ENCODE results near the gene NOP56.

Gene NOP56, protein sequence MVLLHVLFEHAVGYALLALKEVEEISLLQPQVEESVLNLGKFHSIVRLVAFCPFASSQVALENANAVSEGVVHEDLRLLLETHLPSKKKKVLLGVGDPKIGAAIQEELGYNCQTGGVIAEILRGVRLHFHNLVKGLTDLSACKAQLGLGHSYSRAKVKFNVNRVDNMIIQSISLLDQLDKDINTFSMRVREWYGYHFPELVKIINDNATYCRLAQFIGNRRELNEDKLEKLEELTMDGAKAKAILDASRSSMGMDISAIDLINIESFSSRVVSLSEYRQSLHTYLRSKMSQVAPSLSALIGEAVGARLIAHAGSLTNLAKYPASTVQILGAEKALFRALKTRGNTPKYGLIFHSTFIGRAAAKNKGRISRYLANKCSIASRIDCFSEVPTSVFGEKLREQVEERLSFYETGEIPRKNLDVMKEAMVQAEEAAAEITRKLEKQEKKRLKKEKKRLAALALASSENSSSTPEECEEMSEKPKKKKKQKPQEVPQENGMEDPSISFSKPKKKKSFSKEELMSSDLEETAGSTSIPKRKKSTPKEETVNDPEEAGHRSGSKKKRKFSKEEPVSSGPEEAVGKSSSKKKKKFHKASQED

DNA sequence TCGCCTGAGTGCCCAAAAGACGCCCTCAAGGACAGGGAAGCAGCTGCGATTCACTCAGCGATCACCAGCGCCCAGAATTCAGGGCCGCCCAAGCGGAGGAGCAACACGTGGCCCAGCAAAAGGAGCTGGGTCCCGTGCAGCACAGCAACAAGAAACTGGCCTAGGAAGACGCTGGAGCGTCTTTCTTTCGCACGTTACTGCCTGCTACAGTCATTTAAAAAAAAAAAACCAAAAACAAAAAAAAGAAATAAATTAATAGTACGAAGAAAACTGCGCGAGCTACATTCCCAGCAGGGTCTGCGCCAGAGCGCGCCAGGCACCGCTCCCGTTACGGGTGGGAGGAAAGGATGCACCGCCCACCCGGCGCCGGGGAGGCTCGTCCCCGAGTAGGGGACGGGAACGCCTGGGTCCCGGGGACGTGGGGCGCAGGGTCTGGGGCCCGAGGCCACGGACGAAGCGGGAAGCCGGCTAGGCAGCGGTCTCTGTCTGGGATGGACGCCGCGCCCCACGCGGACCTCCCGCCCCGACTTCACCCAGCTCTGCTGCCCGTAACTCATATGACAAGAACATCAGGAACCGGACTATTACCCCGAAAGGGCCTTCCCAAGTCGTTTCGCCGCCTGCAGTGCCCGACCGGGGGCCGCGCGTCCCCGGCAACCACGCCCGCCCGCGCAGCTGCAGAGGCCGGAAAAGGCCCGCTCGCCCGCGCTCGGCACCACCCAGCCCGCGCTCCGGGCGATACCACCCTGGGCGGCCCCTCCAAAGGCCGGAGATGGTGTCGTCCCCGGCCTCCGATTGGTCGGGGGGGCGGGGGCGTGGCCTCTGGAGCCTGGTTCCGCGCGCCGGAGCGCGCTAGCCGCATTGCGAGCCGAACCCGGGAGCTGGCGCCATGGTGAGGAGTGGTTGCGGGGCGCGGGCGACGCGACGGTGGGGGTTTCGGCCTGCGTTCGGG lies at the start of gene NOP56:
TSS of gene NOP56 (plus strand) at position 861 of the 952 bp plus-strand sequence. CDS start at position 890, 29 bp downstream.
- peak; percentile 99 for DNase-seq (ENCODE audit: low spot score)

DNA sequence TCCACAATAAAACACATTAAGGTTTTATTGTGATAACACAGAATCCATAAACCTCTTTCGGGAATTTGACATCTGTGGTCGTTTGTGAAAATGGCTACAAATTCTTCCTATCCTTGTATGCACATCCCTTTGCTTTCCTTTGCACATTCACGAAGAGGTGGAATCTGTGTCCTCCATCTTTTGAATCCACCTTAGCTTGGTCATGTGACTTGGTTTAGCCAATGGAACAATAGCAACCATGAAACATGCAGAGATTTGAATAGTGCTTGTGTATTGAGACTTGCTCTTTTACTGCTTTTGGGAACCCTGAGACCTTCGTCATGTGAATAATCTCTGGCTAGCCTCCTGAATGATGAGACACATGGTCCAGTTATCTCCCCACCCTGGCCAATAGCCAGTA lies 49.7 kb upstream of the NOP56 start:
- no peak for DNase-seq (ENCODE audit: low spot score)

DNA sequence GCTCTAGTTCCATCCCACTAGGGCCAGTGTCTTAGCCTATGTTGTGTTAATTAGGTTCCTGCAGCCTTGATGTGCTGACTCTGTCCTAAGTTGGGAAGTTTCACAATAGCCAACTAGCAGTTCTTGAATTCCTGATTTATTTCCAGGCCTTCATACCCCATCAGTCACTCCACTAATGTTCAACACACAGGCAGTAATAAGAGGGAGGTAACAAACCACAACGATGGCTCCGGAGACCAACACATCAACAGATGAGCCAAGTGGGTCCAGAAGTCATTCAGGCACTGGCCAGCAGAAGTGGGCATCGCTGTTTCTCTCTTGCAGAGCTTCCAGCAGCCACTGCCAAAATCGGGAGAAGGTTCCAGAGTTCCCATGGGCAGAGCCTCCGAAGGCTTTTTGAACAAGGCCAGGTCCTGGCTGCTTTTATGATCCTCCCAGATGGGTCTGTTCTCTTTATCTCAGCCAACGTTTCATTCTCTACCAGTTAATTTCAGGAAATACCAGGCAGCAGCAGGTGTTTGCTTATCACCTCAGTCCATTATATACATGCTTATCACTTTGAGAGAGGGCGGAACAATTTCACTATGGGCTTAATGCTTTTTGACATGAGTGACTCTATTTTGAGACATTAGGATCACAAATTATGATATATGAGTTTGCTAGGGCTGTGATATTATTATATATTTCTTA lies 48.5 kb upstream of the NOP56 start:
- no peak for DNase-seq (ENCODE audit: low spot score)

DNA sequence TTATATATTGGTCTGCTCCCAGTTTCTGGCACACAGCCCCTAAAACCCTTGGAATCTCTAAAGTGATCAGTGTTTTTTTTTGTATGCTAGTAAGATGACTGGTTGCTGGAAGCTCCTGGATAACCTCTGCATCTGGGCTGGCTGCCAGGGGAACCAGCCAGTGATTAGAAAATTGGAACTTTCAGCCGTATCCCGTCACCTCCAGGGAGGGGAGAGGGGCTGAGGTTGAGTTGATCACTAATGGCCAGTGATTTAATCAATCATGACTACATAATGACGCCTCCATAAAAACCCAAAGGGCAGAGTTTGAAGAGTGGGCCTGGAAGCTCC lies 48.0 kb upstream of the NOP56 start:
- DNase-seq (ENCODE audit: low spot score): no peak

DNA sequence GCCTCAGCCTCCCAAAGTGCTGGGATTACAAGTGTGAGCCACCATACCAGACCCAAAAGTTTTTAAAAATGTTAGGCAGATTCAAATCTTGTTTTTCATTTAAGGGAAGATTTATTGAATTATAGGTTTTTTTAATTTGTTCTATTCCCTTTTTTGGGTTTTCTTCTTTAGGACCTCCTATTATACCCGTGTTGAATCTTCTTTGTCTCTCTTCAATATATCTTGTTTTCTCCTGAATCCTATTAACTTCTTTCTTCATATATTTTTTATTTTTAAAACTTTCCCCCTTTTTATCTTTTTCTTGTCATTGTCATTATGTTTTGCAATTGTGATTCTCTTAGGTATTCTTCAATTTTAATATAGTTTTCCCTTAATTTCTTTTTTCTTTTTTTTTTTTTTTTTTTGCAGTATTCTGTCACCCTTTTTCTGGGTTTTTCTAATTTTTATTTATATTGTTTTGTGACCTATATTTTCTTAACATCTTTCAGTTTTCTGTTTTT lies 45.9 kb upstream of the NOP56 start:
- no peak for DNase-seq (ENCODE audit: low spot score)

DNA sequence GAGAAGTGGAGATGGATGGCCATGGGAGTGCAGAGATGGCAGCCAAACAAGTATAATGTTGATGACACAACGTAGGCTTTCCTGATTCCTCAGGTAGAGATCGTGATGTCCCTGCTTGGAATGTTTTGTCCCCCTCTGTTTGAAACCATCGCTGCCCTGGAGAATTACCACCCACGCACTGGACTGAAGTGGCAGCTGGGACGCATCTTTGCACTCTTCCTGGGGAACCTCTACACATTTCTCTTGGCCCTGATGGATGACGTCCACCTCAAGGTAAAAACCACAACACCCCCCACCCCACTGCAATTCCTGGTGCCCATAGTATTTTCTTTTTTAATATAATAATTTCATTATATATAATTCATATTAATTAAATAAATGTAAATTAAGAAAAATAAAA lies 42.1 kb upstream of the NOP56 start:
- no peak for DNase-seq (ENCODE audit: low spot score)

DNA sequence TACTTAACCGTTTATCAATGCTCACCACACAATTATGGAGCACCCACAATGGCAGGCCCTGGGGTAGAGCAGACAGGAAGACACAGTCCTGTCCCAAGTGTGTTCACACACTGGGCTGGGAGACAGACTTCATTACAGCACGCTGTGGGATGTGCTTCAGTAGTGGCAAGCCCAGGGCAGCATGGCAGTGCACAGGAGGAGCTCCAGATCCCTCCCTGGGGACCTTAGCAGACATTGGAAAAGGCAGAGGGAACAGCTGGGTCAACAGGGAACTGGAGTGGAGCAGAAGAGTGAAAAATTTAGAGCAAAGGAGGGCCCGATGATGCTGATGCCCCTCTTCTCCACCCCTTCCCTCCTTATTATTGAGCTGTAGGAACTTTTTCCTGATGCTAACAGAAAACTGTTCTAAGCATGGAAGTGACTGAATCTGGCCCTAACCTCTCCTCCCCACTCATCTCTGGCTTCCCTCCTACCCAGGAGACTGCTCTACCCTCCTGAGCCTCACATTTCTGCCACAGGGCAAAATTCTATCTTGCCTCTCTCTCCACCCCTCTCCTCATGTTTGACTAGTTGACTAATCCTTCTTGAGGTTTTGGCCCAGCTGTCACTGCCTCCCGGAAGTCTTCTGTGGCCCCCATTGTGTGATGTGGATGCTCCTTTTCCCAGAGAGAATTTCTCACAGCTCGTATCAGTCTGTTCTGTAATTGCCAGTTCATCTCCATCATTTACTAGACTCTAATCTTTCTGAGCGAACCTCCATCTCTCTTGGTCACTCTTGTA lies 41.3 kb upstream of the NOP56 start:
- no peak for DNase-seq (ENCODE audit: low spot score)

DNA sequence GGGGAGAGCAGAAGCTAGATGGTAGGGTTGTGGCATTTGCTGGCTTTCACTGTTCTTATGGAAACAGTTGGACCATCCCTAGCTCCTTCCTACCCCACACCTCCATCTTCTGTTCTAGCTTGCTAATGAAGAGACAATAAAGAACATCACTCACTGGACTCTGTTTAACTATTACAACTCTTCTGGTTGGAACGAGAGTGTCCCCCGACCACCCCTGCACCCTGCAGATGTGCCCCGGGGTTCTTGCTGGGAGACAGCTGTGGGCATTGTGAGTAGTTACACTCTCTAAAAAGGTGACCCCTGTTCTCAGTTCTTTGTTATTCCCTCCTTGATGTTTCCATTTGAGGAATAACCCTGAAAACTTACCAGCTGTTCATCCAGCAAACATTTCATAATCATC lies 40.4 kb upstream of the NOP56 start:
- DNase-seq (ENCODE audit: low spot score): no peak

DNA sequence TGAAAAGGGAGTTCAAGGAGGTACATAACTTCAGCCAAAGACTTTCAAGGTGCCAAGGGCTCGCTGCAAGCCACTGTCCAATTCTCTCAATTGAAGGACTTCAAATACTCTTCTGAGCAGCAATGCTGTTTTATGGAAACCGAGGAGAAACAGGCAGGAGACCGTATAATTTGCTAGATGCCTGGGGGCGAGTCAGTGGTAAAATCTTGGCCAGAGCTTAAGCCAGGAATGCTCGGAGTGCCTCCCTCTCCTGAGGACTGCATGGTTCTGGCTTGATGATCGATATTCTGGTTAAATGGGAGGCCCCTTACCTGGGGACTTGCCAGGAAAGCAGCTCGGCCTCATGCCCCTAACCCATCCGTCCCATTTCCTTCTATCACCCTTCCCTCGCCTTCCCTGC lies 35.8 kb upstream of the NOP56 start:
- DNase-seq (ENCODE audit: low spot score): no peak

DNA sequence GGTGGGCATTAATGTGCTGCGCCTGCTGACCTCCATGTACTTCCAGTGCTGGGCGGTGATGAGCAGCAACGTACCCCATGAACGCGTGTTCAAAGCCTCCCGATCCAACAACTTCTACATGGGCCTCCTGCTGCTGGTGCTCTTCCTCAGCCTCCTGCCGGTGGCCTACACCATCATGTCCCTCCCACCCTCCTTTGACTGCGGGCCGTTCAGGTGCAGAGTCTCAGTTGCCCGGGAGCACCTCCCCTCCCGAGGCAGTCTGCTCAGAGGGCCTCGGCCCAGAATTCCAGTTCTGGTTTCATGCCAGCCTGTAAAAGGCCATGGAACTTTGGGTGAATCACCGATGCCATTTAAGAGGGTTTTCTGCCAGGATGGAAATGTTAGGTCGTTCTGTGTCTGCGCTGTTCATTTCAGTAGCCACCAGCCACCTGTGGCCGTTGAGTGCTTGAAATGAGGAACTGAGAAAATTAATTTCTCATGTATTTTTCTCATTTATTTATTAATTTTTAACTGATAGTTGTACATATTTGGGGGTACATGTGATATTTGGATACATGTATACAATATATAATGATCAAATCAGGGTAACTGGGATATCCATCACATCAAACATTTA lies 35.2 kb upstream of the NOP56 start:
- no peak for DNase-seq (ENCODE audit: low spot score)

DNA sequence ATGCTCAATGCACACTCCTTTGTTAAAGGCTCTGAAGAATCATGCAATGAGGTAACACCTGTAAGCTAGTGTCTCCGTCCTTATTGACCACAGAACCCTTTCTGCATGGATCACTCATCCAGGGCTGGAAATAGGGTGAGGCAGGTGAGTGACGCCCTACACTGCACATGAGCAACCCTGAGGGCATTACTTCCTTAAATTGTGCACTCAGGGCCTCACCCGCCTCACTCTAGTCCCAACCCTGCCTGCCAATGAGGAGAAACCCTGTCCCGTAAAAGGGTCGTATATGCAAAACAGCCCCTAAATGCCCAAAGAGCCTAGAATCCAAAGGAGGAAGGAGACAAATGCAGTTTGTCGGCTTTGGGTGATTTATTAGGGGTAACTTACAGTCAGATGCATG lies 33.6 kb upstream of the NOP56 start:
- DNase-seq (ENCODE audit: low spot score): no peak

DNA sequence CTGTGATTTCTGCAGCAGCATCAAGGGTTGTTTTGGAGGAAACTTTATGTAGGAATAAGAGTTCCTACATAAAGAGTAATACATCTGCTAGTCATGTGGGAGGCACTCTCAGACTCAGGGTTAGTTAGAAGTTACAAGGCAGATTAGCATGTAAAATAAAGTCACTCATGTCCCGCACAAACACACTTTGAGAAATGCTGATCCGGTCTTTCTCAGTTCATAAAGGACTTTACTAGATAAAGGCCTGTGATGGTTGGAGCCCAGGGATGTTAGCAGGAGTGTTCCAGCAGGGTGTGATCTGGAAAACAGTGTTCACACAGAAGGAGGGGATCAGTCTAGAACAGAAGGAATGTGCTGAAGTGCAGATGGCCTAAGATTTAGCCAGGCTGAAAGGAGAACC lies 33.1 kb upstream of the NOP56 start:
- no peak for DNase-seq (ENCODE audit: low spot score)

DNA sequence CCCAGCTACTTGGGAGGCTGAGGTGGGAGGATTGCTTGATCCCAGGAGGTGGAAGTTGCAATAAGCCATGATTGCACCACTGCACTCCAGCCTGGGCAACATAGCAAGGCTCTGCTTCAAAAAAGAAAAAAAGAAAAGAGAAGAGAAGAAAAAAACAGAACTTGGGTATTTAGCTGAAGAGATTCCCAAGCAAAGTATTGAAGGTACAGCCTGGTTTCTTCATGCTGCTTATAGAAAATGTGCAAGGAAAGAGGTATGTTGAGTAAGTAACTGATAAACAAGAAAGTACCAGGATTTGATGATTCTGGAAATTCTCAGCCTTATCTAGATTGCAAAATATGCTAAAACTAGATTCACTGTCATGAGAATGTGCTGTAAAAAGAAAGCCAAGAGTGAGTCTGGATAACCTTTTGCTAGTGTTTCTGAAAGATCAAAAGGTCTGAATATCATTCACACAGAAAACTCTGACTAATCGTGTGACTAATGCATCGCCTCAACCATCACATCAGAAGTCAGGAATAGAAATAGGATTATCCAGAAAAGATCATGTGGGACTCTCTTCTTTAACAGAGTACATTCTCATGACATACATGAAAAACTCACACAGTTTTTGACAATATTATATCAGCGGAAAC lies 32.4 kb upstream of the NOP56 start:
- no peak for DNase-seq (ENCODE audit: low spot score)

DNA sequence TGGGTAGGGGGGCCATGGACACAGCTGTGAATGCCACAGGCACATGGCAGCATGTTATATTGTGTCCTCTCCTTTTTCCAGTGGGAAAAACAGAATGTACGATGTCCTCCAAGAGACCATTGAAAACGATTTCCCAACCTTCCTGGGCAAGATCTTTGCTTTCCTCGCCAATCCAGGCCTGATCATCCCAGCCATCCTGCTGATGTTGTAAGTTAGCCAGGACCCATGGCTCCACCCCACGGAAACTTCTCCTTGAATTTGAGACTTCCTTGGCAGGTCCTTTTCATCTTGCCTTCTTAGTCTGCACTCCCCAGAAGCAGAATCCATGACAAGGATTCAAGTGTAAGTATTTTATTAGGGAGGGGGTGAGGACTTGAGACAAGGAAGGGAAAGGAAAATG lies 28.2 kb upstream of the NOP56 start:
- DNase-seq (ENCODE audit: low spot score): no peak

DNA sequence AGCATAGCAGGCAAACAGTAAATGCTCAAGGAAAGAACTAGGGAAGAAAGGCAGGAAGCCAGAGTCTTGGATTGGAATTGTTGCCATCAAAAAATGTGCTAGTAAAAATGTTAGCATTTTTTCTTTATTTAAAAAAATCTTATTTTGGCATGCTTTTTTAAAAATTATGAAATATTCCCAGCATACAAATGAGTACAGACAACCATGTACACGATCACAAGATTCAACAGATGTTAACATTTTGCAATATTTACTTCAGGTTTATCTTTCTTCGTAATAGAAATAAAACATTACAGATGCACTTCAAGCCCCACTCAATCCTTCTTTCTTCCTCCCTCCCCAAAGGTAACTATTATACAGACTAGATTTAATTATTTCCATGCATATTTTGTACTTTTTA lies 27.4 kb upstream of the NOP56 start:
- no peak for DNase-seq (ENCODE audit: low spot score)

DNA sequence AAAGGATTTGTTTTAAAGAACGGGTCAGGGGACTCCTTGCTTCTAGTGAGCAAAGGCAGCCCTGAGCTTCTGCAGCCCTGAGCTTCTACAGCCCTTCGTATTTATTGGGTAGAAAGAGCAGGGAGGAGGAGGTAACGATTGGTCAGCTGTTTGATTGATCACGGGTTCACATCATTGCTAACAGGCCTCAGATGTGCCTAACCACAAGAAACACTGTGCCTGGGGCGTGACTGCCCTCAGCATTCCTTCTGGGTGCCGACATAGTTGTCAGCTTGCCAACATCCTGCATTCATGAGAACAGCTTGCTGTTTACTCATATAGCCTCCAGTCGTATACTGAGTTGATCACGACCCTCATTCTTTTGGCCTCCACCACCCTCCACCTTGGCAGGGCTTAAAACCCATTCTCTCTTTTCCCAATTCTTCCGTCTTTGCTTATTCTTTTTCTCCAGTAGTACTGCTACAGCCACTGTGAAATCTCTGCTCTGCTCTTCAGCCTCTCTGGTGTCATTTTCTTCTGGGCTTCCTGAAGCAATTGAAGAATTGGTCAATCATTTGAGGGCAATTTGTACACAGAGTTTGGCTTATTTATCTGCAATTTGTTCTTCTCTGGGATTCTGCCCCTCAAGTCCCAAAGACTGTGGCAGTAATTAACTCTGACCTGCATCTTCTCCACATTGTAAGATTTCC lies 25.4 kb upstream of the NOP56 start:
- no peak for DNase-seq (ENCODE audit: low spot score)

DNA sequence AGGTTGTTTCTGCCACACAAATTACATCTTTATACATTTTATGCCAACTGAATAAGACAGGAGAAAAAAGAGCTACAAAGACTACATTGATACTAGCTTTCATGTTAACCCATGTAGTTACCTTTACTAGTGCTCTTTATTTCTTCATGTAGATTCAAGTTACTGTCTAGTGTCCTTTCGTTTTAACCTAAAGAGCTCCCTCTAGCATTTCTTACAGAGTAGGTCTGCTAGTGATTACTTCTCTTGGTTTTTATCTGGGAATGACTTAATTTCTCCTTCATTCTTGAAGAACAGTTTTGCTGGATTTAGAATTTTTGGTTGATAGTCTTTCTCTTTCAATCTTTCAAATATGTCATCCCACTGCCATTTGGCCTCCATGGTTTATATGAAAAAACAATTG lies 21.2 kb upstream of the NOP56 start:
- DNase-seq (ENCODE audit: low spot score): no peak

DNA sequence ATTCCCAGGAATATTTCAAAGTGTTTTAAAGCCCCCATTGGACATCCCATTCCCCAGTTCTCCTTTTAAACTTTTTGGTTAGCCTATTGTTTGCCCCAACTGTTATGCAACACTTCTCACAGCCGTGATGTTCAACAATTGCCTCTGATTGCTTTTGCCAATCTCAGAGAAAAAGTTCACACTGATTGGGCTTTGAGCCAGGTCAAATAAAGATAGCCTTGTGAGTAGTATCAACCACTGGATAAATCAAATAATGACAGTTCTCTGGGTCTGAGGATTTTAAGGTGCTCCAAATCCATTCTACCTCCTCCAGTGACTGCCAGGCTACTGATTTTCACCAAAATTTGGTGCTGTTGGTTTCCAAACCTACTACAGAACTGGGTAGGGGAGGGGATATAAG lies 19.1 kb upstream of the NOP56 start:
- DNase-seq (ENCODE audit: low spot score): no peak

DNA sequence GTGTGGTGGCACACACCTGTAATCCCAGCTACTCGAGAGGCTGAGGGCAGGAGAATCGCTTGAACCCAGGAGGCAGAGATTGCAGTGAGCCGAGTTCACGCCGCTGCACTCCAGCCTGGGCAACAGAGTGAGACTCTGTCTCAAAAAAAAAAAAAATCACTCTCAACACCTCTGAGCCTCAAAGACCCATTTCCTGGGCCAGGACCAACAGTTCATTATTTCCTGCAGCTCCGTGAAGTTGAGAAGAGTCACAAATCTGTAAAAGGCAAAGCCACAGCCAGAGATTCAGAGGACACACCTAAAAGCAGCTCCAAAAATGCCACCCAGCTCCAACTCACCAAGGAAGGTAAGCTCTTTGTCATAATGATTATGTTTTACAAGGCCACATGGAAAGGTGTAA lies 15.2 kb upstream of the NOP56 start:
- no peak for DNase-seq (ENCODE audit: low spot score)

DNA sequence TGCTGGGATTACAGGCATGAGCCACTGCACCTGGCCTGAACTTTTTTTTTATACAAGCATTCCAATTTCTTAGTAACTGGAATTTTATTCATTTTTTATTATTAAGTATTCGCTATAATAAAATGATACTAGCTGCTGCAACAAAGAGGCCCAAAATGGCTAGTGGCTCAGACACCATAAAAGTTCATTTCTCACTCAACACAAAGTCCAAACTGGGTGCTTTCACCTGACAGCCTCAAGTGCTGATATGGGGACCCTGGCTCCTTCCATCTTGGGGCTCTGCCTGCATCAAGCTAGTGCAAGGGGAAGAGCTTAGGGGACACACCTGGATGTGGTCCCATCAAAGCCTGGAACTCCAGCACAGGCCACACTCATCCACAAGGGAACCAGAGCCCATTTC lies 12.2 kb upstream of the NOP56 start:
- DNase-seq (ENCODE audit: low spot score): no peak
